Measurements from ENCODE around the gene AMN. TPM values are rescaled to one million over a fixed set of nuclear protein-coding genes. Genes with fewer than 3 reads are reported as not detected.

The AMN gene
- total and polyA plus RNA-seq, 8 donors = 1.3 to 781 (median 13.8) TPM

GRCh38 chr14:102953100-102953499 is 30.6 kb downstream of the AMN start:
- no peaks in the 10 kb centered on the region for H3K27me3 ChIP-seq
- H3K9me3 ChIP-seq = no peaks in the 10 kb centered on the region
- no peak overlapping the region for H3K27ac ChIP-seq
- TF ChIP-seq POLR2AphosphoS5 (IDR thresholded peaks at IDR 0.05) (no peak), CTCF (IDR thresholded peaks at IDR 0.05) (no peak), POLR2A (IDR thresholded peaks at IDR 0.05) (no peak), EP300 (IDR thresholded peaks at IDR 0.05) (no peak)
- no peak overlapping the region for H3K4me3 ChIP-seq
- no peak for DNase-seq
- H3K36me3 ChIP-seq = peaks cover 66 to 96% (median 96%) of the 10 kb centered on the region in 4 donors
- peaks cover 15 to 23% (median 18%) of the 10 kb centered on the region in 4 donors for H3K4me1 ChIP-seq
- 89 to 92% (median 89%) methylated on average over 15 of the region's 15 CpGs for WGBS, 5 donors
- intact Hi-C loops (cut with DNase I; ENCODE audit: low total_unique reads) = no loop called here

- Histone ChIP-seq H3K4me1 (peaks cover 11 to 16% (median 12%) of the 10 kb centered on the region in 4 donors), H3K36me3 (peaks cover 72 to 100% (median 100%) of the 10 kb centered on the region in 4 donors), H3K9me3 (no peaks in the 10 kb centered on the region), H3K4me3 (no peak overlapping the region), H3K27me3 (no peaks in the 10 kb centered on the region), H3K27ac (no peak overlapping the region)
- DNase-seq = no peak
- intact Hi-C loops (cut with DNase I; ENCODE audit: low total_unique reads) = no loop called here
- 88 to 93% (median 89%) methylated on average over 18 of the region's 18 CpGs for WGBS, 5 donors
- no peak for TF ChIP-seq POLR2AphosphoS5 (IDR thresholded peaks at IDR 0.05)
- TF ChIP-seq POLR2A (IDR thresholded peaks at IDR 0.05) = no peak
- TF ChIP-seq EP300 (IDR thresholded peaks at IDR 0.05) = no peak
- no peak for TF ChIP-seq CTCF (IDR thresholded peaks at IDR 0.05)
These were observed 31.8 kb downstream of the AMN start for GRCh38 chr14:102954081-102954789.

GRCh38 chr14:102955636-102956408 is 33.4 kb downstream of the AMN start:
- DNase-seq = no peak
- H3K4me1 ChIP-seq = peaks cover 0 to under 1% (median 0%) of the 10 kb centered on the region in 4 donors
- 78 to 88% (median 84%) methylated on average over 8 of the region's 8 CpGs for WGBS, 5 donors
- no peaks in the 10 kb centered on the region for H3K27me3 ChIP-seq
- H3K27ac ChIP-seq = no peak overlapping the region
- H3K4me3 ChIP-seq = no peak overlapping the region
- intact Hi-C loops (cut with DNase I; ENCODE audit: low total_unique reads) = no loop called here
- peaks cover 74 to 100% (median 100%) of the 10 kb centered on the region in 4 donors for H3K36me3 ChIP-seq
- no peak for TF ChIP-seq EP300 (IDR thresholded peaks at IDR 0.05)
- no peak for TF ChIP-seq POLR2A (IDR thresholded peaks at IDR 0.05)
- no peak for TF ChIP-seq CTCF (IDR thresholded peaks at IDR 0.05)
- no peak for TF ChIP-seq POLR2AphosphoS5 (IDR thresholded peaks at IDR 0.05)
- H3K9me3 ChIP-seq = no peaks in the 10 kb centered on the region

DNA sequence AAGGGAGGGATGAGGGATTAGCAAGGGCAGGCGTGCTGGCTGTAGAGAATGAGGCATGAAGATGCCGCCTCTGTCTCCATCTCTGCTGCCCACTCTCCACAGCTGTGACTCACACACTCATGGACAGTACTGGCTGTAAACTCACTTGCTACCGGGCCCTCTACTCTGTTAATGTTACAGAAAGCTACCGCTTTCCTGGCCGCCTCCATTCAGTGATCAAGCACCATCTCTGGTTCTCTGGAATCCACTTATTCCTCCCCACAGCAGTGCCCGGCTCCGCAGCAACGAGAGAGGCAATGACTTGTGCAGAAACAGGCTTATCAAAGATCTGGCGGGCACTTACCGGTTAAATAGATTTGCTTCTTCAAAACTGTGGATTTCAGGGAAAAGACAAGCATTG is 34.8 kb downstream of the AMN start:
- H3K4me3 ChIP-seq = no peak overlapping the region
- H3K36me3 ChIP-seq = peaks cover 73 to 100% (median 100%) of the 10 kb centered on the region in 4 donors
- WGBS, 5 donors = 89 to 93% (median 91%) methylated on average over 10 of the region's 10 CpGs
- no peaks in the 10 kb centered on the region for H3K4me1 ChIP-seq
- no peaks in the 10 kb centered on the region for H3K9me3 ChIP-seq
- H3K27ac ChIP-seq = no peak overlapping the region
- DNase-seq = no peak
- intact Hi-C loops (cut with DNase I; ENCODE audit: low total_unique reads) = no loop called here
- TF ChIP-seq EP300 (IDR thresholded peaks at IDR 0.05) (no peak), POLR2AphosphoS5 (IDR thresholded peaks at IDR 0.05) (no peak), POLR2A (IDR thresholded peaks at IDR 0.05) (no peak), CTCF (IDR thresholded peaks at IDR 0.05) (no peak)
- no peaks in the 10 kb centered on the region for H3K27me3 ChIP-seq
